IMR-90 (cell line): ENCODE data around the gene B3GLCT. TPM values are rescaled to one million over a fixed set of nuclear protein-coding genes. Genes with fewer than 3 reads are reported as not detected.

Experiments used
- ATAC-seq: fragments of 200-7000 bp; cut with Tn5 transposase; 2 replicates; pipeline ENCODE4 v1.9.1; 2020; ENCODE audit warnings: low read depth, mild to moderate bottlenecking, moderate library complexity
- BruUV-seq: library from RNA; stranded (reverse); fragments of 400-500 nt; replicated peaks from 2 replicates; lab custom pipeline; 2021; lab: Mats Ljungman, UMichigan
- CTCF ChIA-PET: fragments of 300-600 bp; formaldehyde crosslinking; extraction: SDS; loops from one replicate; lab custom pipeline; 2021; ENCODE audit warnings: antibody characterized with exemption; lab: Yijun Ruan, JAX
- POLR2A ChIA-PET: fragments of 300-600 bp; sonication (Branson Sonifier 250); formaldehyde crosslinking; loops from one replicate; lab custom pipeline; 2022; ENCODE audit warnings: antibody characterized with exemption; ENCODE audit not compliant: unreplicated experiment; lab: Charles Lee
- DNase-seq: peaks from one replicate; pipeline ENCODE4 v3.0.0; 2013
- H2AFZ ChIP-seq: replicated peaks from 2 replicates; pipeline ENCODE3; 2013; ENCODE audit warnings: low read length, mild to moderate bottlenecking; ENCODE audit not compliant: poor library complexity
- H2AK5ac ChIP-seq: 2 replicates; pipeline ENCODE4 v1.6.1; 2013; ENCODE audit warnings: low read depth, low read length, inconsistent platforms
- H2AK9ac ChIP-seq: replicated peaks from 2 replicates; pipeline ENCODE3; 2013; ENCODE audit warnings: mild to moderate bottlenecking, low read depth, low read length, moderate library complexity; ENCODE audit not compliant: poor library complexity
- H2BK120ac ChIP-seq: 2 replicates; pipeline ENCODE4 v1.6.1; 2013; ENCODE audit warnings: low read depth, low read length, inconsistent platforms
- H2BK15ac ChIP-seq: 3 replicates; pipeline ENCODE4 v1.6.1; 2013; ENCODE audit warnings: low read depth, low read length, inconsistent platforms
- H2BK20ac ChIP-seq: 2 replicates; pipeline ENCODE4 v1.6.1; 2013; ENCODE audit warnings: low read depth, mild to moderate bottlenecking, inconsistent platforms, low read length, moderate library complexity
- H2BK5ac ChIP-seq: 2 replicates; pipeline ENCODE4 v1.6.1; 2013; ENCODE audit warnings: mild to moderate bottlenecking, low read depth, low read length, inconsistent platforms; ENCODE audit not compliant: poor library complexity, severe bottlenecking
- H3K14ac ChIP-seq: replicated peaks from 2 replicates; pipeline ENCODE4 v1.6.1; 2013; ENCODE audit warnings: low read depth, low read length, inconsistent platforms
- H3K18ac ChIP-seq: 2 replicates; pipeline ENCODE4 v1.6.1; 2013; ENCODE audit warnings: low read depth, low read length, control low read depth
- H3K23ac ChIP-seq: 2 replicates; pipeline ENCODE4 v1.6.1; 2013; ENCODE audit warnings: low read depth, low read length, inconsistent platforms
- H3K27ac ChIP-seq: 2 replicates; pipeline ENCODE4 v1.5.1; 2013; ENCODE audit warnings: mild to moderate bottlenecking, control low read depth, low read length; ENCODE audit not compliant: insufficient read depth
- H3K27me3 ChIP-seq: 2 replicates; pipeline ENCODE4 v1.6.1; 2013; ENCODE audit warnings: low read length; ENCODE audit not compliant: control insufficient read depth, insufficient read depth
- H3K36me3 ChIP-seq: 2 replicates; pipeline ENCODE4 v1.6.1; 2013; ENCODE audit warnings: low read length, mixed read lengths; ENCODE audit not compliant: control insufficient read depth, insufficient read depth
- H3K4ac ChIP-seq: 2 replicates; pipeline ENCODE4 v1.6.1; 2013; ENCODE audit warnings: low read depth, low read length, inconsistent platforms
- H3K4me1 ChIP-seq: 2 replicates; pipeline ENCODE4 v1.6.1; 2013; ENCODE audit warnings: low read length, mixed read lengths; ENCODE audit not compliant: control insufficient read depth, insufficient read depth
- H3K4me2 ChIP-seq: 2 replicates; pipeline ENCODE4 v1.6.1; 2013; ENCODE audit warnings: low read depth, mild to moderate bottlenecking, control low read depth, low read length, moderate library complexity
- H3K4me3 ChIP-seq: 2 replicates; pipeline ENCODE4 v1.5.1; 2013; ENCODE audit warnings: low read depth, mild to moderate bottlenecking, control low read depth, low read length, moderate library complexity; ENCODE audit not compliant: insufficient read depth
- H3K56ac ChIP-seq: 2 replicates; pipeline ENCODE4 v1.6.1; 2013; ENCODE audit warnings: low read length, inconsistent platforms; ENCODE audit not compliant: insufficient read depth; ENCODE audit errors: extremely low read depth
- H3K79me1 ChIP-seq, 2 experiments: 2 replicates each; pipeline ENCODE4 v1.6.1; 2013; ENCODE audit warnings: low read length in 2 of 2, inconsistent platforms in 1 of 2, low read depth in 1 of 2
- H3K9ac ChIP-seq: 2 replicates; pipeline ENCODE4 v1.6.1; 2013; ENCODE audit warnings: low read depth, low read length, control low read depth
- H3K9me1 ChIP-seq: 2 replicates; pipeline ENCODE4 v1.6.1; 2013; ENCODE audit warnings: low read length, inconsistent platforms; ENCODE audit not compliant: insufficient read depth
- H3K9me3 ChIP-seq: 2 replicates; pipeline ENCODE4 v1.6.1; 2013; ENCODE audit warnings: low read length; ENCODE audit not compliant: control insufficient read depth, insufficient read depth
- H4K20me1 ChIP-seq: 2 replicates; pipeline ENCODE4 v1.6.1; 2013; ENCODE audit warnings: low read length, inconsistent platforms; ENCODE audit not compliant: insufficient read depth
- H4K5ac ChIP-seq: 2 replicates; pipeline ENCODE4 v1.6.1; 2013; ENCODE audit warnings: mild to moderate bottlenecking, low read depth, low read length, control low read depth
- H4K8ac ChIP-seq, 2 experiments: 2 replicates each; pipeline ENCODE4 v1.6.1; 2013; ENCODE audit warnings: low read depth in 2 of 2, low read length in 2 of 2, control low read depth in 1 of 2, inconsistent platforms in 1 of 2
- H4K91ac ChIP-seq: 2 replicates; pipeline ENCODE4 v1.6.1; 2013; ENCODE audit warnings: low read depth, low read length, inconsistent platforms; ENCODE audit not compliant: insufficient read depth
- CHD1 ChIP-seq: IDR thresholded peaks from 2 replicates; pipeline ENCODE4 v1.6.1; 2012; ENCODE audit warnings: low read depth, low read length, improper control_type of control experiment
- FOS ChIP-seq: fragments of 150-350 bp; IDR thresholded peaks from 2 replicates; pipeline ENCODE4 v1.6.1; 2016; ENCODE audit warnings: low read depth, low read length
- MAFK ChIP-seq: IDR thresholded peaks from 2 replicates; pipeline ENCODE4 v1.6.1; 2012; ENCODE audit warnings: low read depth, low read length, improper control_type of control experiment
- MAZ ChIP-seq: IDR thresholded peaks from 2 replicates; pipeline ENCODE4 v1.6.1; 2012; ENCODE audit warnings: low read depth, mild to moderate bottlenecking, low read length, improper control_type of control experiment, moderate library complexity, borderline replicate concordance
- MXI1 ChIP-seq: IDR thresholded peaks from 2 replicates; pipeline ENCODE4 v1.6.1; 2012; ENCODE audit warnings: low read depth, mild to moderate bottlenecking, low read length, moderate library complexity, borderline replicate concordance
- POLR2A ChIP-seq: IDR thresholded peaks from 2 replicates; pipeline ENCODE4 v1.6.1; 2012; ENCODE audit warnings: mild to moderate bottlenecking, low read depth, low read length
- RAD21 ChIP-seq: IDR thresholded peaks from 2 replicates; pipeline ENCODE4 v1.6.1; 2012; ENCODE audit warnings: low read length, improper control_type of control experiment
- WGBS, 2 experiments: methylation state at CpG; one replicate each; pipeline versions ENCODE4 v1.1.5 to v1.1.7; 2013; ENCODE audit warnings: missing lambda C conversion rate in 2 of 2; ENCODE audit not compliant: insufficient read length in 1 of 2; ENCODE audit errors: extremely low coverage in 2 of 2; 5-methylcytosine and 5-hydroxymethylcytosine counted together
- dilution Hi-C: fragments of 300-500 bp; cut with HindIII; formaldehyde crosslinking; loops from one replicate; pipeline ENCODE4 v1.14.3; 2018; ENCODE audit warnings: low sequenced_read_pairs; ENCODE audit not compliant: unreplicated experiment
- in situ Hi-C: fragments of 300-500 bp; cut with MboI; formaldehyde crosslinking; loops from 3 replicates; pipeline ENCODE4 v1.14.3; 2019; ENCODE audit warnings: low sequenced_read_pairs, inconsistent platforms, mixed read lengths
- intact Hi-C: fragments of 100-400 bp; cut with micrococcal nuclease; formaldehyde crosslinking; loops from 2 replicates; pipeline ENCODE4 v1.10.0; 2022
- polyA plus RNA-seq, 3 experiments: library from polyadenylated mRNA; depleted of rRNA; stranded (reverse); fragments of >200 nt; gene quantifications; 2 replicates each; pipeline ENCODE4 v1.2.3, GENCODE V29; 2012; ENCODE audit warnings: low replicate concordance in 1 of 3
- total RNA-seq: library from RNA; depleted of rRNA; stranded (reverse); fragments of >200 nt; gene quantifications from 2 replicates; pipeline ENCODE4 v1.2.3, GENCODE V29; 2012

B3GLCT gene
- total and polyA plus RNA-seq, 2 of the 4 experiments (the other 2 are of a cell fraction): 2.0 to 4.5 TPM

DNA sequence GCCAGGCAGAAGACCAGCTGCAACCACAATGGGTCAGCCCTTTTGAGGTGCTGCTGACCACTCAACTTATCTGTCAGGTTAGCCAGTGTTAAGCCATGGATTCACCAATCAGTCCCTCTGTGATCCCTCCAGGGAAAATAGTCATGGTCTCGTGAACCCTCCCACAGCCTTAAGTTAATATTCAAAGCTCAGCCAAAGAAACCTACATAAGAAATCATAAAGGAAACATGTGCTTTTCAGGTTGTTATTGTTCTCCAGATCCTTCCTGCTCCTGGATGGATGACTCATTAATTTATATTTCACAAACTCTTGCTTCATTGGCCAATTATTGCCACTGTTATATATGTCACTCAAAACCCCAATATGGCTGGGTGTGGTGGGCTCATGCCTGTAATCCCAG, 161.9 kb downstream of the B3GLCT start:
- in situ Hi-C loops: no loop called here
- Histone ChIP-seq H3K27ac (no peak overlapping the region), H2BK5ac (no peak overlapping the region), H4K20me1 (no peaks in the 10 kb centered on the region), H4K5ac (no peak overlapping the region), H3K4me2 (no peak overlapping the region), H2AK5ac (no peak overlapping the region), H3K79me1 (no peaks in the 10 kb centered on the region), H3K4me1 (no peaks in the 10 kb centered on the region), H2BK20ac (no peak overlapping the region), H2BK15ac (no peak overlapping the region), H3K4ac (no peak overlapping the region), H3K18ac (no peak overlapping the region), H3K9me1 (no peaks in the 10 kb centered on the region), H4K91ac (no peak overlapping the region), H3K9me3 (peaks cover 2% of the 10 kb centered on the region; the same call in 1 of the 2 replicates), H4K8ac (no peak overlapping the region), H3K9ac (no peak overlapping the region), H3K23ac (no peak overlapping the region), H3K4me3 (no peak overlapping the region), H3K14ac (no peak overlapping the region), H3K56ac (no peak overlapping the region), H2AFZ (no peak overlapping the region), H3K36me3 (no peaks in the 10 kb centered on the region), H2AK9ac (no peak overlapping the region), H2BK120ac (no peak overlapping the region), H3K27me3 (no peaks in the 10 kb centered on the region)
- intact Hi-C loops: no loop called here
- ATAC-seq (no peak), DNase-seq (no peak)
- WGBS, 2 experiments: no CpG with 5 or more reads among the region's 1 CpG
- dilution Hi-C loops: no loop called here
- ChIA-PET CTCF (interaction anchor here (0.8 kb wide), 1 partner anchor 9 kb away, joined by 3 read pairs; no protein-coding TSS in a partner anchor), POLR2A (no interaction called here)
- BruUV-seq: no TSS peak
- TF ChIP-seq RAD21 (no peak), POLR2A (no peak), MAZ (no peak), FOS (no peak), MAFK (no peak), CHD1 (no peak), MXI1 (no peak)
